ENCODE data around the gene DACH2.

Gene DACH2

GRCh38 chrX:86806786-86807185 lies 658.5 kb downstream of the DACH2 start:
- DNase-seq (ENCODE audit: low read depth), result no peak

DNA sequence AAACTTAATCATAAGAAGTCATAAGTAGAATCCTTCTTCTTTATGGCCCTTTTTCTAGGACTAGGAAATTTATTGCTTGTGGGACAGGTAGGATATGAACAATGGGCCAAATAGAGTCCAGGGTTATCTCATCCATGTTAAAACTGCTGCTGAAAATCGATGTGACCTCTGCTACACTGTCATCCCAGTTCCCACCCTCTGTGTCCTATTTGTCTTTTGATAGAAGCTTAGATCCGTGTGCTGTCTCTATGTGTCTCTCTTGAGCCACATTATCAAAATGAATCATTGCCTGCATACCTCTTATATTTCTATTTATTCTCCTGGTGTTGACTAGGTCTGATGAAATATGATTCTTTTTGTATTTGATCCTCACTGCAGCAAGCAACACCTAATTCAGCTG lies 661.4 kb downstream of the DACH2 start:
- no peak for DNase-seq (ENCODE audit: low read depth)

- DNase-seq (ENCODE audit: low read depth), result no peak
These were observed 681.5 kb downstream of the DACH2 start for GRCh38 chrX:86829786-86830185.

GRCh38 chrX:86830685-86831084 lies 682.4 kb downstream of the DACH2 start:
- no peak for DNase-seq (ENCODE audit: low read depth)

- DNase-seq (ENCODE audit: low read depth), result no peak
These were observed 696.9 kb downstream of the DACH2 start for GRCh38 chrX:86845101-86845500.

Measured in fibroblast of the conjunctiva (primary cell).